Measurements from ENCODE around the gene ATRIP. TPM values are rescaled to one million over a fixed set of nuclear protein-coding genes. Genes with fewer than 3 reads are reported as not detected.

Gene ATRIP
- total RNA-seq, 2 donors from 2014 or later: 3.2 to 8.6 TPM

DNA sequence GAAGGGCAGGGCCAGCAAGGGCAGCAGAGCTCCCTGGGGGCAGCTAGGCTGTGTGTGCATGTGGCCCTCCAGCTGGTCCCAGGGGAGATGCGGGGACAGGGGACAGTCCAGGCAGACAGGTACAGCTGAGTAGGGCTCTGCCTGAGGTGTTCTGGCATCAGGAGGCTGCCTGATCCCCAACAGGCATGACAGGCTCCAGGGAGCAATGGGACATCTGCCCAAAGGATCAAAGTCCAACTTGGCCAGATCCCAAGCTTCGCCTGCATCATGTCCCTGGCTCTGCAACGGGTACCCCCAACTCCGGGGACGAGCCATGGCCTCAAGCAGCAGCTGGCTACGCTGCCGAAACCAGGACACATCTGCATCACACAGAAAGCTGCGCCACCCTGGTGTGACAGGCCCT lies 21.8 kb downstream of the ATRIP start:
- intact Hi-C loops (cut with DNase I): loop anchor here (5.0 to 10.0 kb wide), 2 partner anchors 34 to 166 kb away; partner anchors contain the start of genes SHISA5 and SLC26A6
- Histone ChIP-seq H3K9me3 (no peaks in the 10 kb centered on the region), H3K4me3 (no peak overlapping the region), H3K27me3 (no peaks in the 10 kb centered on the region), H3K4me1 (peaks cover 41% of the 10 kb centered on the region), H3K9ac (ENCODE audit: low read depth in 2 of 2, low read length in 2 of 2) (peak overlapping the region in 1 of 2 donors; percentile 88), H3K27ac (no peak overlapping the region), H3K36me3 (no peaks in the 10 kb centered on the region)
- no peak for TF ChIP-seq CTCF (IDR thresholded peaks at IDR 0.05)
- peak; percentile 76 for DNase-seq

- no peaks in the 10 kb centered on the region for H3K9me3 ChIP-seq
- peak overlapping the region; percentile 4 to 40 for H3K9ac ChIP-seq (ENCODE audit: low read depth in 2 of 2, low read length in 2 of 2)
- no peak for TF ChIP-seq CTCF (IDR thresholded peaks at IDR 0.05)
- peaks cover 42% of the 10 kb centered on the region for H3K4me1 ChIP-seq
- no peak overlapping the region for H3K4me3 ChIP-seq
- no peak for DNase-seq
- no peak overlapping the region for H3K27ac ChIP-seq
- intact Hi-C loops (cut with DNase I): loop anchor here (5.0 to 10.0 kb wide), 2 partner anchors 33 to 166 kb away; partner anchors contain the start of genes SHISA5 and SLC26A6
- H3K36me3 ChIP-seq: no peaks in the 10 kb centered on the region
- H3K27me3 ChIP-seq: no peaks in the 10 kb centered on the region
These were observed 22.7 kb downstream of the ATRIP start for GRCh38 chr3:48469046-48469915.

GRCh38 chr3:48470286-48470685 lies 23.7 kb downstream of the ATRIP start:
- H3K9ac ChIP-seq (ENCODE audit: low read depth in 2 of 2, low read length in 2 of 2): peak overlapping the region; percentile 35 to 40
- TF ChIP-seq CTCF (IDR thresholded peaks at IDR 0.05): no peak
- no peak overlapping the region for H3K27ac ChIP-seq
- intact Hi-C loops (cut with DNase I): no loop called here
- DNase-seq: no peak
- H3K36me3 ChIP-seq: no peaks in the 10 kb centered on the region
- peaks cover 37% of the 10 kb centered on the region for H3K4me1 ChIP-seq
- H3K9me3 ChIP-seq: no peaks in the 10 kb centered on the region
- H3K27me3 ChIP-seq: no peaks in the 10 kb centered on the region
- H3K4me3 ChIP-seq: no peak overlapping the region

- Histone ChIP-seq H3K4me1 (peaks cover 25% of the 10 kb centered on the region), H3K9me3 (no peaks in the 10 kb centered on the region), H3K4me3 (peak overlapping the region; percentile 64), H3K9ac (ENCODE audit: low read depth in 2 of 2, low read length in 2 of 2) (peak overlapping the region; percentile 71 to 100), H3K27me3 (no peaks in the 10 kb centered on the region), H3K36me3 (no peaks in the 10 kb centered on the region), H3K27ac (peak overlapping the region; percentile 92)
- intact Hi-C loops (cut with DNase I): no loop called here
- no peak for TF ChIP-seq CTCF (IDR thresholded peaks at IDR 0.05)
- DNase-seq: peak; percentile 63
These were observed 26.1 kb downstream of the ATRIP start for GRCh38 chr3:48472673-48472922.

GRCh38 chr3:48472923-48473616 lies 26.5 kb downstream of the ATRIP start:
- DNase-seq: peak; percentile 96
- H3K9me3 ChIP-seq: no peaks in the 10 kb centered on the region
- H3K4me1 ChIP-seq: peaks cover 22% of the 10 kb centered on the region
- intact Hi-C loops (cut with DNase I): no loop called here
- H3K4me3 ChIP-seq: peak overlapping the region; percentile 64
- H3K9ac ChIP-seq (ENCODE audit: low read depth in 2 of 2, low read length in 2 of 2): peak overlapping the region; percentile 71 to 100
- H3K27ac ChIP-seq: peak overlapping the region; percentile 92
- H3K36me3 ChIP-seq: no peaks in the 10 kb centered on the region
- H3K27me3 ChIP-seq: no peaks in the 10 kb centered on the region
- no peak for TF ChIP-seq CTCF (IDR thresholded peaks at IDR 0.05)

Data from colonic mucosa (tissue), 4 donors.